Caco-2 (cell line): ENCODE data around the gene GRIN3B. TPM values are rescaled to one million over a fixed set of nuclear protein-coding genes. Genes with fewer than 3 reads are reported as not detected.

Source experiments
- BruUV-seq: library from RNA; stranded (reverse); fragments of 400-500 nt; replicated peaks from 2 replicates; lab custom pipeline; 2021; lab: Mats Ljungman, UMichigan
- CTCF ChIA-PET: fragments of 300-600 bp; sonication (Branson Sonifier 250); formaldehyde crosslinking; loops from one replicate; lab custom pipeline; 2022; ENCODE audit warnings: antibody characterized with exemption; lab: Charles Lee
- POLR2A ChIA-PET: fragments of 300-600 bp; sonication (Branson Sonifier 250); formaldehyde crosslinking; loops from one replicate; lab custom pipeline; 2022; ENCODE audit warnings: antibody characterized with exemption; lab: Charles Lee
- DNase-seq, 2 experiments: peaks; one replicate each; pipeline versions ENCODE4 v3.0.0 to v3.0.0-alpha.2; 2020 to 2022
- H3K27me3 ChIP-seq: replicated peaks from 2 replicates; pipeline ENCODE4 v1.6.0; 2011; ENCODE audit warnings: low read length; ENCODE audit not compliant: control insufficient read depth, insufficient read depth
- H3K36me3 ChIP-seq: 2 replicates; pipeline ENCODE4 v1.5.1; 2011; ENCODE audit warnings: low read length; ENCODE audit not compliant: control insufficient read depth, insufficient read depth
- H3K4me1 ChIP-seq: fragments of 250-450 bp; sonication (Bioruptor Pico); 2 replicates; pipeline ENCODE4 v1.5.1; 2020; ENCODE audit warnings: mild to moderate bottlenecking
- H3K4me3 ChIP-seq: 2 replicates; pipeline ENCODE4 v1.5.1; 2011; ENCODE audit warnings: low read depth, mild to moderate bottlenecking, control low read depth, low read length
- H3K9me3 ChIP-seq: fragments of 250-450 bp; sonication (Bioruptor Pico); 2 replicates; pipeline ENCODE4 v1.5.1; 2020; ENCODE audit warnings: mild to moderate bottlenecking, moderate library complexity
- H3K27ac Mint-ChIP-seq: one replicate; pipeline ENCODE4 v1.8.0; 2022; ENCODE audit warnings: mixed read lengths; ENCODE audit not compliant: unreplicated experiment
- H3K27me3 Mint-ChIP-seq: one replicate; pipeline ENCODE4 v1.8.0; 2022; ENCODE audit warnings: mixed read lengths; ENCODE audit not compliant: insufficient read depth, unreplicated experiment
- H3K36me3 Mint-ChIP-seq: one replicate; pipeline ENCODE4 v1.8.0; 2022; ENCODE audit warnings: mild to moderate bottlenecking, mixed read lengths; ENCODE audit not compliant: insufficient read depth, unreplicated experiment
- H3K4me1 Mint-ChIP-seq: one replicate; pipeline ENCODE4 v1.8.0; 2022; ENCODE audit warnings: low read depth, mixed read lengths; ENCODE audit not compliant: unreplicated experiment
- H3K4me3 Mint-ChIP-seq: one replicate; pipeline ENCODE4 v1.8.0; 2022; ENCODE audit warnings: mild to moderate bottlenecking, moderate library complexity, mixed read lengths; ENCODE audit not compliant: unreplicated experiment
- H3K9me3 Mint-ChIP-seq: one replicate; pipeline ENCODE4 v1.8.0; 2022; ENCODE audit warnings: mixed read lengths; ENCODE audit not compliant: unreplicated experiment
- CTCF ChIP-seq, 2 experiments: fragments of 200-600 bp in 1 of 2; IDR thresholded peaks; 1 replicate in 1 of 2; 2 replicates in 1 of 2; pipeline versions ENCODE4 v1.5.1 to v1.8.0; 2011 to 2022; ENCODE audit warnings: antibody characterized with exemption in 1 of 2, control low read depth in 1 of 2, inconsistent platforms in 1 of 2, low read depth in 1 of 2, low read length in 1 of 2, mild to moderate bottlenecking in 1 of 2, moderate library complexity in 1 of 2; ENCODE audit not compliant: insufficient read depth in 1 of 2, severe bottlenecking in 1 of 2, unreplicated experiment in 1 of 2
- intact Hi-C: fragments of 100-400 bp; cut with micrococcal nuclease; formaldehyde crosslinking; loops from one replicate; pipeline ENCODE4 v1.10.0; 2022; ENCODE audit not compliant: unreplicated experiment
- total RNA-seq: library from RNA; stranded (reverse); gene quantifications from 2 replicates; pipeline ENCODE4 v1.2.3, GENCODE V29; 2022

GRIN3B gene
- total RNA-seq, 1 experiment from 2014 or later: 0.41 TPM

GRCh38 chr19:1010586-1011510 is 10.6 kb downstream of the GRIN3B start:
- Histone ChIP-seq H3K4me1 (no peaks in the 10 kb centered on the region), H3K27me3 (no peaks in the 10 kb centered on the region), H3K36me3 (no peaks in the 10 kb centered on the region; the same call in 1 of the 2 replicates), H3K4me3 (no peak overlapping the region), H3K9me3 (no peaks in the 10 kb centered on the region)
- H3K36me3 Mint-ChIP-seq: peaks cover 26% of the 10 kb centered on the region
- intact Hi-C loops: no loop called here
- BruUV-seq: no TSS peak
- ChIA-PET CTCF (no interaction called here), POLR2A (no interaction called here)
- no peaks in the 10 kb centered on the region for H3K9me3 Mint-ChIP-seq
- TF ChIP-seq CTCF (IDR thresholded peaks at IDR 0.05; ENCODE audit: insufficient read depth in 1 of 2, low read depth in 1 of 2, low read length in 1 of 2, severe bottlenecking in 1 of 2, unreplicated experiment in 1 of 2): no peak
- no peak overlapping the region for H3K4me3 Mint-ChIP-seq
- H3K4me1 Mint-ChIP-seq: no peaks in the 10 kb centered on the region
- H3K27me3 Mint-ChIP-seq: no peaks in the 10 kb centered on the region
- DNase-seq: no peak
- no peak overlapping the region for H3K27ac Mint-ChIP-seq

- intact Hi-C loops: no loop called here
- Histone ChIP-seq H3K9me3 (no peaks in the 10 kb centered on the region), H3K27me3 (no peaks in the 10 kb centered on the region), H3K36me3 (no peaks in the 10 kb centered on the region; the same call in 1 of the 2 replicates), H3K4me3 (no peak overlapping the region), H3K4me1 (no peaks in the 10 kb centered on the region)
- DNase-seq: no peak
- Mint-ChIP-seq H3K27me3 (no peaks in the 10 kb centered on the region), H3K4me3 (no peak overlapping the region), H3K9me3 (no peaks in the 10 kb centered on the region), H3K4me1 (no peaks in the 10 kb centered on the region), H3K36me3 (peaks cover 22% of the 10 kb centered on the region), H3K27ac (no peak overlapping the region)
- no TSS peak for BruUV-seq
- ChIA-PET POLR2A (no interaction called here), CTCF (no interaction called here)
- no peak for TF ChIP-seq CTCF (IDR thresholded peaks at IDR 0.05; ENCODE audit: insufficient read depth in 1 of 2, low read depth in 1 of 2, low read length in 1 of 2, severe bottlenecking in 1 of 2, unreplicated experiment in 1 of 2)
Observed at GRCh38 chr19:1011831-1012333, 11.7 kb downstream of the GRIN3B start.

- Histone ChIP-seq H3K36me3 (no peaks in the 10 kb centered on the region; the same call in 1 of the 2 replicates), H3K9me3 (no peaks in the 10 kb centered on the region), H3K27me3 (no peaks in the 10 kb centered on the region), H3K4me1 (peaks cover 4% of the 10 kb centered on the region; the same call in 1 of the 2 replicates), H3K4me3 (no peak overlapping the region)
- BruUV-seq: no TSS peak
- no peak for TF ChIP-seq CTCF (IDR thresholded peaks at IDR 0.05; ENCODE audit: insufficient read depth in 1 of 2, low read depth in 1 of 2, low read length in 1 of 2, severe bottlenecking in 1 of 2, unreplicated experiment in 1 of 2)
- intact Hi-C loops: no loop called here
- Mint-ChIP-seq H3K4me1 (no peaks in the 10 kb centered on the region), H3K27me3 (no peaks in the 10 kb centered on the region), H3K9me3 (no peaks in the 10 kb centered on the region), H3K27ac (no peak overlapping the region), H3K36me3 (peaks cover 22% of the 10 kb centered on the region), H3K4me3 (no peak overlapping the region)
- DNase-seq: no peak
- CTCF ChIA-PET: no interaction called here
- POLR2A ChIA-PET: no interaction called here
Observed at GRCh38 chr19:1012334-1012733, 12.1 kb downstream of the GRIN3B start.
